HG02571 (cell line): ENCODE results near the gene PIK3R3.

ENCODE experiments used
- ATAC-seq: cut with Tn5 transposase; IDR thresholded peaks from one replicate; pipeline ENCODE4 v1.9.1; 2021; ENCODE audit warnings: mild to moderate bottlenecking, moderate library complexity; ENCODE audit not compliant: unreplicated experiment

Gene PIK3R3

GRCh38 chr1:45998020-45998617 lies 134.3 kb downstream of the PIK3R3 start:
- no peak for ATAC-seq

GRCh38 chr1:45995298-45995697 lies 137.1 kb downstream of the PIK3R3 start:
- no peak for ATAC-seq

- no peak for ATAC-seq
Observed at GRCh38 chr1:45994423-45994822, 138.0 kb downstream of the PIK3R3 start.
